K562 (cell line): ENCODE measurements around the gene NKIRAS1. TPM values are rescaled to one million over a fixed set of nuclear protein-coding genes. Genes with fewer than 3 reads are reported as not detected.

Experiments used
- ATAC-seq: fragments of 200-7000 bp; cut with Tn5 transposase; 3 replicates; pipeline ENCODE4 v1.9.1; 2020; ENCODE audit warnings: moderate library complexity
- BruUV-seq: library from RNA; stranded (reverse); fragments of 400-500 nt; replicated peaks from 2 replicates; lab custom pipeline; 2021; lab: Mats Ljungman, UMichigan
- CTCF ChIA-PET: fragments of 300-600 bp; formaldehyde crosslinking; extraction: SDS; loops from one replicate; lab custom pipeline; 2021; ENCODE audit warnings: low intra/inter-chr PET ratio; lab: Yijun Ruan, JAX
- POLR2A ChIA-PET: fragments of 300-600, 350-650 bp; sonication (Branson Sonifier 250); formaldehyde crosslinking; extraction: SDS; loops from one replicate; lab custom pipeline; 2021; ENCODE audit warnings: antibody characterized with exemption, inconsistent platforms; lab: Yijun Ruan, JAX
- DNase-seq, 4 experiments: peaks; one replicate each; pipeline versions ENCODE4 v3.0.0 to v3.0.0-alpha.2; 2011 to 2018; ENCODE audit warnings: low spot score in 3 of 4, mixed read lengths in 3 of 4; ENCODE audit errors: extremely low read depth in 1 of 4
- FAIRE-seq: peaks from 2 replicates; lab custom pipeline; 2011; peaks lifted over from hg19 to GRCh38; lab: Jason Lieb, UNC
- H2AFZ ChIP-seq: 2 replicates; pipeline ENCODE4 v1.6.0; 2011; ENCODE audit warnings: low read depth, low read length, control low read depth, inconsistent platforms
- H3K27ac ChIP-seq: fragments of 200-600 bp; 3 replicates; pipeline ENCODE4 v1.8.0; 2011; ENCODE audit warnings: low read depth, mild to moderate bottlenecking, control low read depth, inconsistent platforms, low read length, moderate library complexity, mixed read lengths; ENCODE audit errors: extremely low read depth
- H3K27me3 ChIP-seq, 2 experiments: fragments of 300-600 bp in 1 of 2; 2 replicates in 1 of 2; 3 replicates in 1 of 2; pipeline versions ENCODE4 v1.6.0 to v1.8.0; 2011; ENCODE audit warnings: inconsistent platforms in 2 of 2, low read length in 2 of 2, mild to moderate bottlenecking in 1 of 2, mixed read lengths in 1 of 2, moderate library complexity in 1 of 2; ENCODE audit not compliant: control insufficient read depth in 2 of 2, insufficient read depth in 2 of 2
- H3K36me3 ChIP-seq: fragments of 300-600 bp; 3 replicates; pipeline ENCODE4 v1.8.0; 2011; ENCODE audit warnings: mild to moderate bottlenecking, low read length, inconsistent platforms; ENCODE audit not compliant: control insufficient read depth, insufficient read depth
- H3K4me1 ChIP-seq, 2 experiments: fragments of 200-600 bp in 1 of 2; replicated peaks in 1 of 2; 2 replicates in 1 of 2; 3 replicates in 1 of 2; pipeline versions ENCODE4 v1.5.1 to v1.8.0; 2011; ENCODE audit warnings: inconsistent platforms in 2 of 2, low read length in 2 of 2, mild to moderate bottlenecking in 1 of 2, mixed read lengths in 1 of 2, moderate library complexity in 1 of 2; ENCODE audit not compliant: control insufficient read depth in 2 of 2, insufficient read depth in 2 of 2
- H3K4me2 ChIP-seq: 2 replicates; pipeline ENCODE4 v1.6.1; 2011; ENCODE audit warnings: low read length, control low read depth, inconsistent platforms, mixed read lengths; ENCODE audit not compliant: insufficient read depth
- H3K4me3 ChIP-seq: fragments of 200-600 bp; sonication (generic), shearing (Covaris generic); 2 replicates; pipeline ENCODE4 v1.5.1; 2016; ENCODE audit warnings: control low read depth, inconsistent platforms
- H3K79me2 ChIP-seq: fragments of 200-600 bp; 3 replicates; pipeline ENCODE4 v1.8.0; 2011; ENCODE audit warnings: low read length, inconsistent platforms; ENCODE audit not compliant: control insufficient read depth, insufficient read depth
- H3K9ac ChIP-seq, 2 experiments: 2 replicates each; pipeline versions ENCODE4 v1.6.0 to v1.6.1; 2011; ENCODE audit warnings: low read depth in 2 of 2, low read length in 2 of 2, control low read depth in 1 of 2, inconsistent platforms in 1 of 2, mild to moderate bottlenecking in 1 of 2, mixed read lengths in 1 of 2; ENCODE audit not compliant: insufficient read depth in 1 of 2
- H3K9me1 ChIP-seq: one replicate; pipeline ENCODE4 v1.6.0; 2011; ENCODE audit warnings: inconsistent platforms, mild to moderate bottlenecking, low read length, moderate library complexity; ENCODE audit not compliant: control insufficient read depth, insufficient read depth
- H3K9me3 ChIP-seq: replicated peaks from 2 replicates; pipeline ENCODE4 v1.5.1; 2011; ENCODE audit warnings: low read depth, low read length, inconsistent platforms; ENCODE audit not compliant: control insufficient read depth, insufficient read depth
- H4K20me1 ChIP-seq: replicated peaks from 2 replicates; pipeline ENCODE4 v1.6.1; 2011; ENCODE audit warnings: low read length, inconsistent platforms, mixed read lengths; ENCODE audit not compliant: control insufficient read depth, insufficient read depth
- HNRNPL ChIP-seq: fragments of 200-400 bp; formaldehyde crosslinking; IDR thresholded peaks from 2 replicates; pipeline ENCODE4 v1.6.1; 2017; ENCODE audit warnings: low read depth, mild to moderate bottlenecking, low read length
- NFIC ChIP-seq: fragments of 450-650 bp; IDR thresholded peaks from 2 replicates; pipeline ENCODE4 v1.6.1; 2017; ENCODE audit warnings: mild to moderate bottlenecking, inconsistent platforms
- SREBF1 ChIP-seq: fragments of 150-350 bp; IDR thresholded peaks from 2 replicates; pipeline ENCODE4 v1.6.1; 2014; ENCODE audit warnings: antibody characterized with exemption, low read depth, low read length, borderline replicate concordance
- ZNF280A ChIP-seq: fragments of 450-650 bp; IDR thresholded peaks from 2 replicates; pipeline ENCODE4 v1.6.1; 2018; ENCODE audit warnings: mild to moderate bottlenecking, low read depth; ENCODE audit not compliant: partially characterized antibody
- WGBS: fragments of 100-300 bp; shearing (Covaris generic); methylation state at CpG from one replicate; pipeline ENCODE4 v1.1.6; 2016; ENCODE audit warnings: low coverage, mixed read lengths; ENCODE audit not compliant: insufficient coverage; ENCODE audit errors: missing lambda C conversion rate; 5-methylcytosine and 5-hydroxymethylcytosine counted together
- in situ Hi-C: fragments of 300-500 bp; cut with MboI; formaldehyde crosslinking; loops from 4 replicates; pipeline ENCODE4 v1.15.0; 2018; ENCODE audit warnings: inconsistent platforms, mixed read lengths
- intact Hi-C: fragments of 100-400 bp; cut with micrococcal nuclease; formaldehyde crosslinking; loops from 2 replicates; pipeline ENCODE4 v1.14.2; 2022
- polyA plus RNA-seq, 8 experiments: library from polyadenylated mRNA; depleted of rRNA in 4 of 8; stranded (reverse) in 5 of 8; unstranded in 3 of 8; fragments of >200 nt; fragmentation: Nextera tagmentation in 2 of 8; fragmentation: Illumina TruSeq in 1 of 8; extraction: Ambion mirVana in 2 of 8; extraction: Trizol in 1 of 8; gene quantifications; 2 replicates each; pipeline versions ENCODE4 v1.2.1 to v1.2.3, GENCODE V29; 2011 to 2014; ENCODE audit warnings: inconsistent platforms in 1 of 8, missing spikeins in 1 of 8
- total RNA-seq, 7 experiments: library from RNA; depleted of rRNA in 6 of 7; stranded (reverse); fragments of >200 nt in 6 of 7; fragmentation: Illumina TruSeq in 2 of 7; extraction: Trizol in 2 of 7; gene quantifications; 2 replicates each; pipeline versions ENCODE4 v1.2.1 to v1.2.3, GENCODE V29; 2011 to 2021; ENCODE audit warnings: low replicate concordance in 1 of 7

The NKIRAS1 gene
- total and polyA plus RNA-seq, 9 of the 15 experiments (the other 6 are each of a cell fraction or from before 2014, with no cell fraction given), result 5.1 to 10.3 (median 6.3) TPM

DNA sequence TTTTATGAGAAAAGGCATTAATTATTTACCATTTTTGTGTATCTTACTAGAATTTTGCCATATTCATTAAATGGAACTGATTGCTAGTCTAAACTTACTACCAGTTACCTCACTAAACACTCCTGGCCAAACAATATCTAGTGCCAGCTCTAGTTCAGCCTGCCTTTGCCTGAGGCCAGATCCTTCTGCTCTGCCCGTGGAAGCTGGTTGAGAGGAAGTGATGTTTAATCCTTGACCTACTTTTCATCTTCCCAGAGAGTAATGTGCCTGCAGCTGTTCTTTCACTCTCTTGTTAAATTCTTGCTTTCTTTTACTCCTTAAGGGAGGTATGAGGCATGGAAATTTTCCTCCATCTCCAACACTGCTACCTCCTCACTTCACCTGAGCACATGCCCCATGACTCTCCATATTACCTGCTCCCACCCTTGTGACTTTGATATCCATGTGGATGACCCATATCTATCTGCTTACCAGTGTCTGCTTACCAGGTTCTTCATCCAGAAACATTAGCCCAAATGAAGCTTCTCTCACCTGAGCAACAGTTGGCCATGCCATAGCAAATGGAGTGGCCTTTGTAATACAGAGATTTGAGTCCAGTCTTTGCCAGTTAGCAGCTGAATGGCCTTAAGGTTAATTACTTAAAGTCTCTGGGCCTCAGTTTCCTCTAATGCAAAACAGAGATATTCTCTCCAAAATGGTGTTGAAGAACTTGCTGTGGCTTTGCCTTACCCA, 57.6 kb downstream of the NKIRAS1 start (continued):
- TF ChIP-seq ZNF280A (no peak), SREBF1 (no peak)

DNA sequence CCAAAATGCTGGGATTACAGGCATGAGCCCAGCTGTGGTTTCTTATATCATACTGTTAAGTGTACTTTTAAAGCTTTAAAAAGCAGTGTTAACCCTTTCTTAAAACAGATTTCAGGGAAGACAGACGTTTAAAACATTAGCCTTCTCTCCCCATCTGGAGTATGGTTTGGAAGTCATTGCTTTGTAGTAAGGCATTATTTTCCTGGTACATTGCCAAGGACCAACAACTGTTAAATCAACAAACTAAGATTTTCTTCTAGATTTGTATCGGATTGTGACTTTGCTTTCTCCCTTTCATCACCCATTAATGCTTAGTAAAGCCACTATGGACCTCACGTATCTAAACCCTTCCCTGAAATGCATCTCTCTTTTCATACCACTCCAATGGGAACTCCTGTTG, 60.5 kb downstream of the NKIRAS1 start:
- Histone ChIP-seq H3K4me1 (no peaks in the 10 kb centered on the region), H3K27ac (no peak overlapping the region), H3K36me3 (peaks cover 7% of the 10 kb centered on the region; the same call in 1 of the 3 replicates), H3K9ac (no peak overlapping the region), H3K9me1 (no peaks in the 10 kb centered on the region), H3K79me2 (peaks cover 73% of the 10 kb centered on the region), H4K20me1 (peaks cover 11% of the 10 kb centered on the region), H3K27me3 (no peaks in the 10 kb centered on the region), H3K4me3 (no peak overlapping the region), H3K9me3 (no peaks in the 10 kb centered on the region), H2AFZ (no peak overlapping the region), H3K4me2 (no peak overlapping the region)
- FAIRE-seq (no peak), DNase-seq (no peak), ATAC-seq (no peak)
- ChIA-PET POLR2A (no interaction called here), CTCF (no interaction called here)
- no TSS peak for BruUV-seq
- intact Hi-C loops, result no loop called here
- WGBS, result 51% methylated on average over 3 of the region's 3 CpGs
- in situ Hi-C loops, result no loop called here
- TF ChIP-seq NFIC (peak; percentile 16; the same call in 1 of the 2 replicates), HNRNPL (no peak)
